CD4-positive, alpha-beta T cell treated with Interleukin-12 subunit alpha and Interleukin-12 subunit beta, for 1 hour (primary cell): ENCODE measurements around the gene KRT5.
"Not testable (repeated sequence)": the region's sequence is repeated elsewhere in the genome, so short reads cannot be mapped to it uniquely, and the experiment has no call there.

Source experiments
- DNase-seq: peaks from one replicate; pipeline ENCODE4 v3.0.0-alpha.2; 2020

Gene KRT5

GRCh38 chr12:52492405-52492804 lies 27.8 kb downstream of the KRT5 start:
- DNase-seq, result not testable (repeated sequence)

DNA sequence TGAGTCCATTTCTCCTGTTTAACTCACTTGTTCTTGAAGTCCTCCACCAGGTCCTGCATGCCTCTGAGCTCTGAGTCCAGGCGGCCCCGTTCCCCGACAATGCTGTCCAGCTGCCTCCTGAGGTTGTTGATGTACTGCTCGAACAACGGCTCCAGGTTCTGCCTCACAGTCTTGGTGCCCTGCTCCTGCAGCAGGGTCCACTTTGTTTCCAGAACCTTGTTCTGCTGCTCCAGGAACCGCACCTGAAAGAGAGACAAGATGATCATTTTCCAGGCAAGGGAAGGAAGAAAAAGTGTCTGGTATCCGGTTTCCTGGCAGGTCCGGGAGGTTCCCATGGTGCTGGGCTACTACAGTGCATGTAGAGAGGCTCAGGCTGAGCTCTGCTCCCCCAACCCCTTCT lies 28.7 kb downstream of the KRT5 start:
- not testable (repeated sequence) for DNase-seq

DNA sequence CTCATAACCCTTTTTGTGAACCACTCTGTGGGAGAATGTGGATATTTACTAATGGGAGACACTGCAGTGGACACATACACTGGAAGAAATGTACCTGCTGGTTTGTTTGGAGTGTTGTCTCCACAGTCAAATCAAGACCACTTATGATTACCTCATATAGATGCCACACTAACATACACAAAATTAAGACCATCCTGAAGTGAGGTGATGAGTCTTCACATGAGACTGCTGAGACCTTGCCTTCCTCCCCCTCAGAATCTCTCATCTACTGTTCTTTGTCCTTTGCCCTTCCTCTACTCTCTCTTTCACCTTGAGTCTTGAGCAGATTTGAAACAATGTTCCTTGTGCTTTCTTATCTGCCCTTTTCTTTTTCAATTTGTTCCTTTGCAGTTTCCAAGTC lies 31.5 kb downstream of the KRT5 start:
- no peak for DNase-seq

DNA sequence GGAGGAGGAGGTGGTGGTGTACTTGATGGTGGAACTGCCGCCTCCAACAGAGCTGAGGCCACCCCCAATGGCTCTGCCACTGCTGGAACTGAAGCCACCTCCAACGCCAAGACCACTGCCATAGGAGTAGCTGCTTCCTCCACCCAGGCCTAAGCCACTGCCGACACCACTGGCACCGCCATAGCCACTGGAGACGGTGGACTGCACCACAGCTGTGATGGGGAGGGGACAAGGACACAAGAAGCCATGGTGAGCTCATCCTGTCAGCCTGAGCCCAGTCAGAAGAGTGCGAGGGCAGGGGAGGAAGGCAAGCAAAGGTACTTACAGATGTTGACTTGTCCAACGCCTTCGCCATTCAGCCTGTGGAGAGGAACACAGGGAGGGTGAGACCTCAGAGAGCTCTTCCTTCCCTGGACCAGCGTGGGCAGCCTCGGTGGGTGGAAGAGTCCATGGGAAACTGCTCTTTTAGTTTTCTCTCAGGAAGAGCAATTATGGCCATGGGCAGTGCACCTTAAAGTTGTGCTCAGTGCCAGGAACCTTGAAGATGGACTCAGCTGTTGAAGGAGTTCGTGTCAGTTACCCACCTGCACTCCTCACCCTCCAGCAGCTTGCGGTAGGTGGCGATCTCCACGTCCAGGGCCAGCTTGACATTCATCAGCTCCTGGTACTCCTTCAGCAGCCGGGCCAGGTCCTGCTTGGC lies 32.3 kb downstream of the KRT5 start:
- DNase-seq, result not testable (repeated sequence)

DNA sequence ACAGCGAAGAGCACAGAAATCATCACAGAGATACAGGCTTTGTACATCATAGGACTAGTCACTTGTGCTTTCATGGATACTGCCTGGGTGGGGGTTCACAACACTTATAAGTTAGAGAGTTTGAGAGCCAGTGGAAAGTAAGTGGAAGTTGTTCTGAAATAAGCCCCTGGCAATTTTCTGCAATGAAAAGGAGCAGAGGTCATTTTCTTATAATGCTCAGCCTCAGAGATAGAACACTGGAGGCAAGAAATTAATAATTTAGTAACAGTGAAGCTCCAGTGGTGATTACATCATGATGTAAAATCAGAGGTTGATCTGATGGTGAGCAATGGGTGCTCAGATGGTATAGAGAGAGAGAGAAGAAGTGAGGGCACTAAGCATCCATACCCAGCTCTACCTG lies 33.0 kb downstream of the KRT5 start:
- DNase-seq, result no peak

- no peak for DNase-seq
Observed at GRCh38 chr12:52486166-52487105, 33.8 kb downstream of the KRT5 start.

DNA sequence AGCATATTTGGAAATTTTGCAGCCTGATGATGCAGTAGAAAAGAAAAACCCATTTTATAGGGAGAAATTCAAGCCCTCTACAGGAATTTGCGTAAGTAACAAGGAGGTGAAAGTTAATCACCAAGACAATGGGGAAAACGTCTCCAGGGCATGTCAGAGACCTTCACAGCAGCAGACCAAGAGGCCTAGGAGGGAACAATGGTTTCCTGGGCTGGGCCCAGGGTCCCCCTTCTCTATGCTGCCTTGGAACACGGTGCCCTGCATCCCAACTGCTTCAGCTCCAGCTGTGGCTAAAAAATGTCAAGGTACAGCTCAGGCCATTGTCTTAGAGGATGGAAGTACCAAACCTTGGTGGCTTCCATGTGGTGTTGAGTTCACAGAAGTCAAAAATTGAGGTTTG lies 40.1 kb downstream of the KRT5 start:
- DNase-seq, result no peak

- no peak for DNase-seq
Observed at GRCh38 chr12:52477651-52478050, 42.5 kb downstream of the KRT5 start.

DNA sequence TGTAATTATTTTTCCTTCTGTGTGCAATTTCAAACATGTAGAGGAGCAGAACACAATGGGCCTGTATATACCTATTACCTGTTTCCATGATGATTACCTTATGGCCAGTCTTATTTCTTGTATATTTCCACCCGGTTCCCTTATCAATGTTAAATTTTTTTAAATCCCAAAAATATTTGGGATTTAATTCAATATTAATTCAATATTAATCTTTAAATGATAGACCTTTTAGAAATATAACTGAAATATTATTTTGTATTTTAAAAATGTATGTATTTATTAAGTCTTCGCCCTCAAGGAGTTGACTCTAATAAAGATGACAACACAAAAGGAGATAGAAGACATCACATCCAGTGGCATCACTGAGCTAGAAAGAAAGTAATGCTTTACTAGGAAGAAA lies 46.0 kb downstream of the KRT5 start:
- DNase-seq, result no peak

GRCh38 chr12:52473768-52474167 lies 46.4 kb downstream of the KRT5 start, which contains the start of gene KRT6C:
TSS of gene KRT6C (minus strand) at chr12:52473805. CDS start at chr12:52473737, 68 bp downstream.
- DNase-seq, result no peak

GRCh38 chr12:52469853-52470252 lies 50.3 kb downstream of the KRT5 start:
- no peak for DNase-seq

- no peak for DNase-seq
Observed at GRCh38 chr12:52464897-52465296, 55.3 kb downstream of the KRT5 start.
